SU-DHL-6 (cell line): Measurements from ENCODE around the gene AGPAT3.

Experiments used
- EZH2phosphoT487 ChIP-seq: fragments of 200-600 bp; sonication (generic), shearing (Covaris generic); conservative IDR thresholded peaks from 2 replicates; pipeline ENCODE4 v1.6.1; 2018; ENCODE audit warnings: mild to moderate bottlenecking, antibody characterized with exemption, low read length, moderate library complexity, mixed read lengths
- TF ChIP-seq, protein P1 (sequence below): fragments of 200-600 bp; sonication (generic); IDR thresholded peaks from one replicate; pipeline ENCODE4 v1.5.1; 2017; ENCODE audit warnings: antibody characterized with exemption, mild to moderate bottlenecking, low read length, moderate library complexity; ENCODE audit not compliant: insufficient read depth, poor library complexity, severe bottlenecking

DNA sequence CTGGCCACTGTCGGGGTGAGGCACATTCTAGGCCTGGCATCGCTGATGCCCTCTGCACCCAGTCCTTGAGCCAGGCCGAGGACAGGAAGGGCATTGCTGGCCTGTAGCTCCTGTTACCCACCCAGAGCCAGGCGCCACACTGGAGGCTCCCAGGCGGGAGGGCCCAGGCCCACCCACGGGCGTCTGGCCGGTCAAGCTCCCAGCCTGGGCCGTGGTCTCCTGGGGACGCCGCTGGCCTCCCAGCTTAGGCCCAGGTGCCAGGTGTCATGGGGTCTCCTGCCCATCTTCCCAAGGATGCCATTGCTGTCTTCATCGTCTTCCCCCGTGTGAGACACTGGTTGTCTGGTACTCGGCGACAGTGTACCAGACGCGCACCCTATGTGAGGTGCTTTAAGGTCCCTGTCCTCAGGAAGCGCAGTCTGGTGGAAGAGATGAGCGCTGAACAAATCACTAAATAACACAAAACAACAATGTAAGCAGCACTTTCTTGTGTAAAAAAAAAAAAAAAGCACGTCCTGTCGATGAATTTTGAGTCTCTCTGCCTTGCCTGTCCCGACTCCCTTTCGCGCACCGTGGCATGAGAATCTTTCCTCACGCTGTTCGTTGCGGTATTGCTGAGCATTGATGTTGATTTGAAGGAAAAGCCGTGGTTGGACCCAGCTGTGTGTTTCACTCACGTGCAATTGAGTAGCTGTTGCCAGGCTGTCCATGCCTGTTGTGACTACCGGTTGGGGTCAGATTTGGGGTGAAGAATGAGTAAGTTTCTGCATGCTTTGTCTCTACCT lies 120.1 kb downstream of the AGPAT3 start:
- TF ChIP-seq, protein P1, sequence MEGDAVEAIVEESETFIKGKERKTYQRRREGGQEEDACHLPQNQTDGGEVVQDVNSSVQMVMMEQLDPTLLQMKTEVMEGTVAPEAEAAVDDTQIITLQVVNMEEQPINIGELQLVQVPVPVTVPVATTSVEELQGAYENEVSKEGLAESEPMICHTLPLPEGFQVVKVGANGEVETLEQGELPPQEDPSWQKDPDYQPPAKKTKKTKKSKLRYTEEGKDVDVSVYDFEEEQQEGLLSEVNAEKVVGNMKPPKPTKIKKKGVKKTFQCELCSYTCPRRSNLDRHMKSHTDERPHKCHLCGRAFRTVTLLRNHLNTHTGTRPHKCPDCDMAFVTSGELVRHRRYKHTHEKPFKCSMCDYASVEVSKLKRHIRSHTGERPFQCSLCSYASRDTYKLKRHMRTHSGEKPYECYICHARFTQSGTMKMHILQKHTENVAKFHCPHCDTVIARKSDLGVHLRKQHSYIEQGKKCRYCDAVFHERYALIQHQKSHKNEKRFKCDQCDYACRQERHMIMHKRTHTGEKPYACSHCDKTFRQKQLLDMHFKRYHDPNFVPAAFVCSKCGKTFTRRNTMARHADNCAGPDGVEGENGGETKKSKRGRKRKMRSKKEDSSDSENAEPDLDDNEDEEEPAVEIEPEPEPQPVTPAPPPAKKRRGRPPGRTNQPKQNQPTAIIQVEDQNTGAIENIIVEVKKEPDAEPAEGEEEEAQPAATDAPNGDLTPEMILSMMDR, result no peak
- no peak for TF ChIP-seq EZH2phosphoT487
